Measurements from ENCODE around the gene METTL4.

GRCh38 chr18:2568605-2569004 lies 2.7 kb downstream of the METTL4 start:
- TF ChIP-seq POLR2AphosphoS5 (IDR thresholded peaks at IDR 0.05; ENCODE audit: low read depth, low read length) = no peak
- no peak for TF ChIP-seq POLR2A (IDR thresholded peaks at IDR 0.05; ENCODE audit: low read depth, low read length)
